Activated CD4-positive, alpha-beta T cell treated with anti-CD3 and anti-CD28 coated beads for 1 hour (primary cell): ENCODE measurements around the gene SERPINA12.
"Not testable (repeated sequence)": the region's sequence is repeated elsewhere in the genome, so short reads cannot be mapped to it uniquely, and the experiment has no call there.

Experiments
- DNase-seq: peaks from one replicate; pipeline ENCODE4 v3.0.0-alpha.2; 2020

SERPINA12 gene

DNA sequence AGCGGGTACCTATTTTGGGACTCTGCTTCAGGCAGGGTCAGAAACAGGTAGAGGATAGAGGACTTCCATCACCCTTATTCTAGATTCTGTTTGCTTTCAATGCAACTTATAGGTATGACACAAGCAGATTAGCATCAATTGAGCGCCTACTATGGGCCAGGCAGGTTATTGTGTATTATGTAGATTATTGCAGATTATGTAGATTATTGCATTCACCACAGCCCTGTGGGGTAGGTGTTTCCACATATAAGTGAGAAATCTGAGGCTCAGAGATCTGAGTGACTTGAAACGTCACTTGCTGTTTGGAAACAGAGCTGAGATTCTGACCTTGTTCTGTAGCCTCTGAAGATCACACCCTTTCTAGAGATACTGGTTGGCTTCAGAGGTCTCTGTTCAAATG, 26.2 kb upstream of the SERPINA12 start:
- no peak for DNase-seq

GRCh38 chr14:94532447-94532846, 23.2 kb upstream of the SERPINA12 start:
- DNase-seq, result no peak

- no peak for DNase-seq
These were observed 21.9 kb upstream of the SERPINA12 start for GRCh38 chr14:94531187-94531586.

GRCh38 chr14:94524093-94524492, 14.8 kb upstream of the SERPINA12 start:
- DNase-seq, result no peak

- DNase-seq, result no peak
These were observed 14.0 kb upstream of the SERPINA12 start for GRCh38 chr14:94523265-94523664.

GRCh38 chr14:94522115-94522724, 13.0 kb upstream of the SERPINA12 start:
- DNase-seq, result no peak

DNA sequence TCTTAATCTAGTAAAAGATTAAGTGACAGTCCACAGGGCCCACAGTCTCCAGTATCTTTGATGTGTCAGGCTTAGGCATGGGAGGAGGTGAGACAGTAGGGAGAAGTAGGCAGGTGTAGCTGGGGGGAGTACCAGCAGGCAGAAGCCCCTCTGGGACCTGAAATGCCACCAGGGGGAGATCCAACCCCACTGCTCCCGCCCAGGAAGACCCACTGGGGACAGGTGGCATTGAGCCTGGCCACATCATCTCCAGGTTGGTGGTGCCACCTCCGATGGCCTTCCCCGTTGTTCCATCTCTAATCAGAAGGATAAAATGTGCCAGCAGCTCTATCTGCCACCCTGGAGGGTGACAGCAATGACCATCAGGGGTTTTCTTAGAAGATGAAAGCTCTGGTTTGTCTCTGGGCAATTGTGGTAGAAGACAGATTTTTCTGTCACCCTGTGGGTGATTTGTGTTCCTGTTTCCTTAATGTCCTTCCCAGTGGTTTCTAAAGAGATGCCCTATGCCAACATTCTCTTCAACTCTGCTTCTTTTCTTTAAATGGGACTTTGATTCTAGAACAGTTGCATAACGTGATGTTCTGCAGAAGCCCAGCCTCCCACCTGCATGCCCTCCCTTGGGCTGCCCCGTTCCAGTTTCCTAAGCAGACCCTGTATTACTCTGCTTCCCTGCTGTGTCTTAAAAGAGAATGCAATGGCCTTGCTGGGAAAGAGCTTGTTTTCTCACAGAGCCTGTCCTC, 12.3 kb upstream of the SERPINA12 start:
- DNase-seq, result no peak

GRCh38 chr14:94517641-94518257, 8.5 kb upstream of the SERPINA12 start:
- no peak for DNase-seq

DNA sequence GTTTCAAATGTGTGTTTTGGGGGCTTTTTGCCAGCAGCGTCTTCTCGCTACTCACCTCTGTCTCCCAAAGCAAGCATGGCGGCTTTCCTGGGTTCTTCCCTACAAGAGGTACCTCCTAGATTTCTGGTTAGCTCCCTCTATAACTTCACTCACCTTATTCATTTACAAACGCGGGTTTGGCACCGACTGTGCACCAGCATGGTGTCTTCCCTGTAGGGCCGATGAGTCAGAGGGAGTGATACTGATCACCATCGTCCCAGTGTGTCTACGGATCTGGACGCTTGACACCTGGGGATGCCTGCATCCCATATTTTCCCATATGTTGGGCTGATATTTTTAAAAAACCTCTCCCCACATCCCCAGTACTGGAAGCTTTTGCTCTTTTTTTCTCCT, 8.0 kb upstream of the SERPINA12 start:
- no peak for DNase-seq

GRCh38 chr14:94515856-94516255, 6.6 kb upstream of the SERPINA12 start:
- DNase-seq, result no peak

GRCh38 chr14:94515426-94515825, 6.2 kb upstream of the SERPINA12 start:
- no peak for DNase-seq

GRCh38 chr14:94514351-94514750, 5.1 kb upstream of the SERPINA12 start:
- DNase-seq, result no peak

- DNase-seq, result not testable (repeated sequence)
These were observed 1.2 kb upstream of the SERPINA12 start for GRCh38 chr14:94510481-94510880.

GRCh38 chr14:94505641-94506040, 3.6 kb downstream of the SERPINA12 start:
- DNase-seq, result no peak

GRCh38 chr14:94505206-94505605, 4.1 kb downstream of the SERPINA12 start:
- no peak for DNase-seq

- DNase-seq, result no peak
These were observed 7.4 kb downstream of the SERPINA12 start for GRCh38 chr14:94501588-94502516.

GRCh38 chr14:94500264-94500663, 9.0 kb downstream of the SERPINA12 start:
- DNase-seq, result no peak

- DNase-seq, result no peak
These were observed 9.6 kb downstream of the SERPINA12 start for GRCh38 chr14:94499673-94500072.

GRCh38 chr14:94498215-94498614, 11.1 kb downstream of the SERPINA12 start:
- DNase-seq, result no peak

- no peak for DNase-seq
These were observed 15.2 kb downstream of the SERPINA12 start for GRCh38 chr14:94494085-94494484.

DNA sequence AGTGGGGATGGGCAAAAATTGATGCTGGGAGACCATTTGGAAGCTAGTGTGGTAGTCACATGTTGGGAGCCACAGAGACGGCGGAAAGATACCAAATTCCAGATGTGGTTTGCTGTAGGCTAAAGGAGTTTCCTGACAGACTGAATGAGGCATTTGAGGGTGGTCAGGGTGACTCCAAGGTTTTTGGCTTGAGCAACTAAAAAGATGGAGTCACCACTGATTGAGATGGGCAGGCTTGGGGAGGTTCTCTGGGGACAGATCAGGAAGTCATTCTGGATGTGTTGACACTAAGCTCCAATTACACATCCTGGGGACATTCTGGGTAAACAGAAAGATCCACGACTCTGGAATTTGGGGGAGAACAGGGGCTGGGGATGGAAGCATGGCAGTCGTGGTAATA, 17.8 kb downstream of the SERPINA12 start:
- DNase-seq, result no peak

DNA sequence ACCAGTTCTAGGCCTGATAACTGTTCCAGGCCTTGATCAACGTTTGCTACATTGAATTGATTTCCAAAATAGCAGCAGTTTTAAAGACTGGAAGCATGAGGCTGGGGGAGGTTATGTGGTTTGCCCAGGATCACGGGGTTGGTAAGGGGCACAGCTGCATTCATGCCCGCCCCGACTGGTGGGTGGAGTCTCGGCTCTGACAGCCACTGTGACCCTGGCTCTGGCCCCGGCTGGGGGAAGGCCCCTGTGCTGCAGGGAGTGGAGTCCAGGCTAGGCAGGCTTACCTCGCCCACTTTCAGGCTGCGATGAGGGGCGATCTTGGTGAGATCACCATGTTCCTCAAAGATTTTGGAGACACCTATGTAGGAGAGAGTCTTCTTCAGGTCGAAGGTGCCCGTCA, 19.9 kb downstream of the SERPINA12 start:
- DNase-seq, result no peak

DNA sequence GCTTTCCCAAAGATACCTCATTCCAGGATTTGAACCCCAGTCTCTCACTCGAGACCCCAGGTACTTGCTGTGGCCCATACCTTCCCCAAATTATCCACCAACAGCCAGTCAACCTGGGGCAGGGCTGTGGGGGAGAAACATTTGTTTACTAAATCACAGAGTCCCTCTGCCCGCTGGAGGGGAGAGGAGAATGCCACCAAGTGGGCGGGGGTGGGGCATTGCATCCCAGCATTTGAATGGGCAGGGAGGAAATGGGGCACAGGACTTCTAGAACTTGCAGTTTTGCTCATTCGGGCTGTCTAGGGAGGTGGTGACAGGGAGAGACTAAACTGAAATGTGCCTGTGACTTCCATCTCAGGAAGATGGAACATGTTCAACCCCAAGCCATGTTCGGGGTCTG, 22.4 kb downstream of the SERPINA12 start:
- DNase-seq, result no peak
